HUES64 (cell line): ENCODE data around the gene TMED6.
A peak's percentile ranks its signal among the peaks of the same experiment; 100 is the strongest.
"Not testable (repeated sequence)": the region's sequence is repeated elsewhere in the genome, so short reads cannot be mapped to it uniquely, and the experiment has no call there.

Source experiments
- H3K27ac ChIP-seq: 2 replicates; pipeline ENCODE4 v1.7.0; 2013; ENCODE audit warnings: low read depth, low read length, inconsistent platforms
- H3K27me3 ChIP-seq: 2 replicates; pipeline ENCODE4 v1.6.1; 2013; ENCODE audit warnings: mild to moderate bottlenecking, low read length; ENCODE audit not compliant: insufficient read depth
- H3K36me3 ChIP-seq: 2 replicates; pipeline ENCODE4 v1.6.1; 2013; ENCODE audit warnings: mild to moderate bottlenecking, low read length; ENCODE audit not compliant: insufficient read depth
- H3K4me1 ChIP-seq: 2 replicates; pipeline ENCODE4 v1.6.1; 2013; ENCODE audit warnings: mild to moderate bottlenecking, low read length, moderate library complexity; ENCODE audit not compliant: insufficient read depth
- H3K4me3 ChIP-seq: 2 replicates; pipeline ENCODE4 v1.5.1; 2013; ENCODE audit warnings: mild to moderate bottlenecking, low read length, moderate library complexity
- H3K9ac ChIP-seq: 2 replicates; pipeline ENCODE4 v1.6.1; 2013; ENCODE audit warnings: mild to moderate bottlenecking, low read depth, low read length
- H3K9me3 ChIP-seq: 2 replicates; pipeline ENCODE4 v1.6.1; 2013; ENCODE audit warnings: low read depth, low read length; ENCODE audit not compliant: insufficient read depth
- WGBS: fragments of 150-250, 120-280 bp; methylation state at CpG from one replicate; pipeline ENCODE4 v1.1.7; 2013; ENCODE audit warnings: missing lambda C conversion rate; 5-methylcytosine and 5-hydroxymethylcytosine counted together

Gene TMED6

GRCh38 chr16:69311533-69312387, 39.8 kb downstream of the TMED6 start:
- Histone ChIP-seq H3K4me3 (peak overlapping the region; percentile 86), H3K27ac (peak overlapping the region; percentile 72; the same call in 1 of the 2 replicates), H3K27me3 (no peaks in the 10 kb centered on the region), H3K4me1 (peaks cover 4% of the 10 kb centered on the region; the same call in 1 of the 2 replicates), H3K36me3 (peaks cover 26% of the 10 kb centered on the region), H3K9me3 (no peaks in the 10 kb centered on the region), H3K9ac (peak overlapping the region; percentile 87)
- WGBS, result 3% methylated on average over 59 of the region's 59 CpGs

GRCh38 chr16:69310653-69311532, 40.7 kb downstream of the TMED6 start, which contains the start of gene VPS4A:
Gene VPS4A, plus strand, starts transcription at chr16:69311350. Its CDS starts 162 bp downstream, at chr16:69311512.
- Histone ChIP-seq H3K9ac (peak within 1 kb of the TSS; percentile 87), H3K36me3 (peaks cover 18% of the 10 kb centered on the region), H3K9me3 (no peaks in the 10 kb centered on the region), H3K27me3 (no peaks in the 10 kb centered on the region), H3K4me3 (peak within 1 kb of the TSS; percentile 86), H3K27ac (peak within 1 kb of the TSS; percentile 72; the same call in 1 of the 2 replicates), H3K4me1 (peaks cover 4% of the 10 kb centered on the region; the same call in 1 of the 2 replicates)
- 12% methylated on average over 65 of the region's 70 CpGs for WGBS

GRCh38 chr16:69309316-69309715, 42.3 kb downstream of the TMED6 start:
- H3K4me1 ChIP-seq, result peaks cover 4% of the 10 kb centered on the region; the same call in 1 of the 2 replicates
- peaks cover 8% of the 10 kb centered on the region for H3K36me3 ChIP-seq
- H3K9me3 ChIP-seq, result no peaks in the 10 kb centered on the region
- H3K4me3 ChIP-seq, result no peak overlapping the region
- no peak overlapping the region for H3K27ac ChIP-seq
- WGBS, result 88% methylated on average over 11 of the region's 12 CpGs
- H3K27me3 ChIP-seq, result no peaks in the 10 kb centered on the region
- no peak overlapping the region for H3K9ac ChIP-seq

GRCh38 chr16:69307856-69308255, 43.7 kb downstream of the TMED6 start:
- H3K4me3 ChIP-seq, result no peak overlapping the region

GRCh38 chr16:69307091-69307490, 44.5 kb downstream of the TMED6 start:
- 88% methylated on average over 1 of the region's 1 CpG for WGBS
- no peak overlapping the region for H3K9ac ChIP-seq
- peaks cover 12% of the 10 kb centered on the region for H3K36me3 ChIP-seq

More at GRCh38 chr16:69307856-69308255, 43.7 kb downstream of the TMED6 start:
- Histone ChIP-seq H3K27me3 (no peaks in the 10 kb centered on the region), H3K4me1 (peaks cover 4% of the 10 kb centered on the region; the same call in 1 of the 2 replicates), H3K27ac (no peak overlapping the region), H3K9ac (no peak overlapping the region), H3K36me3 (peaks cover 9% of the 10 kb centered on the region; the same call in 1 of the 2 replicates), H3K9me3 (no peaks in the 10 kb centered on the region)
- WGBS, result 91% methylated on average over 2 of the region's 2 CpGs

GRCh38 chr16:69306031-69306430, 45.6 kb downstream of the TMED6 start:
- Histone ChIP-seq H3K9me3 (no peaks in the 10 kb centered on the region), H3K4me3 (no peak overlapping the region), H3K36me3 (peaks cover 21% of the 10 kb centered on the region), H3K27ac (no peak overlapping the region), H3K4me1 (no peaks in the 10 kb centered on the region), H3K27me3 (no peaks in the 10 kb centered on the region), H3K9ac (no peak overlapping the region)
- WGBS, result no CpG with 5 or more reads among the region's 1 CpG

More at GRCh38 chr16:69307091-69307490, 44.5 kb downstream of the TMED6 start:
- no peaks in the 10 kb centered on the region for H3K9me3 ChIP-seq
- H3K27me3 ChIP-seq, result no peaks in the 10 kb centered on the region
- H3K4me1 ChIP-seq, result peaks cover 2% of the 10 kb centered on the region; the same call in 1 of the 2 replicates
- no peak overlapping the region for H3K27ac ChIP-seq
- no peak overlapping the region for H3K4me3 ChIP-seq

GRCh38 chr16:69302301-69302700, 49.3 kb downstream of the TMED6 start:
- Histone ChIP-seq H3K9me3 (no peaks in the 10 kb centered on the region), H3K4me1 (no peaks in the 10 kb centered on the region), H3K9ac (no peak overlapping the region), H3K36me3 (peaks cover 37% of the 10 kb centered on the region), H3K27ac (no peak overlapping the region), H3K27me3 (no peaks in the 10 kb centered on the region), H3K4me3 (no peak overlapping the region)
- 94% methylated on average over 4 of the region's 4 CpGs for WGBS

GRCh38 chr16:69301861-69302260, 49.7 kb downstream of the TMED6 start:
- Histone ChIP-seq H3K27ac (no peak overlapping the region), H3K27me3 (no peaks in the 10 kb centered on the region), H3K36me3 (peaks cover 37% of the 10 kb centered on the region), H3K4me3 (no peak overlapping the region), H3K9ac (no peak overlapping the region), H3K4me1 (no peaks in the 10 kb centered on the region), H3K9me3 (no peaks in the 10 kb centered on the region)
- WGBS, result 91% methylated on average over 4 of the region's 4 CpGs

GRCh38 chr16:69301187-69301586, 50.4 kb downstream of the TMED6 start:
- Histone ChIP-seq H3K36me3 (peaks cover 37% of the 10 kb centered on the region), H3K9ac (no peak overlapping the region), H3K9me3 (no peaks in the 10 kb centered on the region), H3K4me1 (no peaks in the 10 kb centered on the region), H3K27ac (no peak overlapping the region), H3K4me3 (no peak overlapping the region), H3K27me3 (no peaks in the 10 kb centered on the region)
- WGBS, result 86% methylated on average over 1 of the region's 1 CpG

GRCh38 chr16:69298261-69298660, 53.3 kb downstream of the TMED6 start:
- Histone ChIP-seq H3K4me3 (no peak overlapping the region), H3K27me3 (no peaks in the 10 kb centered on the region), H3K9ac (no peak overlapping the region), H3K27ac (no peak overlapping the region), H3K36me3 (peaks cover 34% of the 10 kb centered on the region), H3K9me3 (no peaks in the 10 kb centered on the region), H3K4me1 (no peaks in the 10 kb centered on the region)
- over 99% methylated on average over 4 of the region's 4 CpGs for WGBS

GRCh38 chr16:69296771-69297170, 54.8 kb downstream of the TMED6 start:
- peaks cover 28% of the 10 kb centered on the region for H3K36me3 ChIP-seq
- 100% methylated on average over 7 of the region's 7 CpGs for WGBS
- H3K9ac ChIP-seq, H3K9me3 ChIP-seq, H3K4me1 ChIP-seq, H3K27ac ChIP-seq, H3K4me3 ChIP-seq, H3K27me3 ChIP-seq: not testable (repeated sequence)
